OCI-LY1 (cell line): Measurements from ENCODE around the gene DYNC2H1.

ENCODE experiments used
- H2AFZ ChIP-seq: fragments of 200-600 bp; sonication (generic), shearing (Covaris generic); 2 replicates; pipeline ENCODE4 v1.6.0; 2014; ENCODE audit warnings: antibody characterized with exemption, mild to moderate bottlenecking, low read length
- H3F3A ChIP-seq: fragments of 200-600 bp; sonication (generic), shearing (Covaris generic); 2 replicates; pipeline ENCODE4 v1.6.0; 2014; ENCODE audit warnings: mild to moderate bottlenecking, antibody characterized with exemption, low read length, moderate library complexity; ENCODE audit not compliant: insufficient read depth
- H3K27ac ChIP-seq: fragments of 200-600 bp; sonication (generic); 2 replicates; pipeline ENCODE4 v1.5.1; 2014; ENCODE audit warnings: low read length, mixed run types, mild to moderate bottlenecking, low read depth; ENCODE audit not compliant: poor library complexity, severe bottlenecking
- H3K27me3 ChIP-seq: fragments of 200-600 bp; sonication (generic); 2 replicates; pipeline ENCODE4 v1.6.0; 2014; ENCODE audit warnings: antibody characterized with exemption, mild to moderate bottlenecking, low read length, moderate library complexity; ENCODE audit not compliant: insufficient read depth
- H3K36me3 ChIP-seq: fragments of 200-600 bp; sonication (generic); 2 replicates; pipeline ENCODE4 v1.6.1; 2014; ENCODE audit warnings: mild to moderate bottlenecking, antibody characterized with exemption, low read length, moderate library complexity, mixed read lengths; ENCODE audit not compliant: insufficient read depth
- H3K4me1 ChIP-seq: fragments of 200-600 bp; sonication (generic); 2 replicates; pipeline ENCODE4 v1.5.1; 2014; ENCODE audit warnings: mild to moderate bottlenecking, low read length, moderate library complexity; ENCODE audit not compliant: insufficient read depth, severe bottlenecking
- H3K4me2 ChIP-seq: fragments of 200-600 bp; sonication (generic), shearing (Covaris generic); 2 replicates; pipeline ENCODE4 v1.6.1; 2014; ENCODE audit warnings: low read length
- H3K4me3 ChIP-seq: fragments of 200-600 bp; sonication (generic); 2 replicates; pipeline ENCODE4 v1.5.1; 2014; ENCODE audit warnings: low read length, low read depth, mild to moderate bottlenecking, mixed read lengths; ENCODE audit not compliant: poor library complexity, severe bottlenecking
- H3K79me2 ChIP-seq: fragments of 200-600 bp; shearing (Covaris generic); 2 replicates; pipeline ENCODE4 v1.6.1; 2016; ENCODE audit warnings: mixed run types, low read length, mixed read lengths; ENCODE audit not compliant: insufficient read depth
- H3K9ac ChIP-seq: fragments of 200-600 bp; sonication (generic), shearing (Covaris generic); 2 replicates; pipeline ENCODE4 v1.6.1; 2014; ENCODE audit warnings: mild to moderate bottlenecking, low read length, mixed read lengths
- H3K9me2 ChIP-seq: fragments of 200-600 bp; sonication (generic), shearing (Covaris generic); 2 replicates; pipeline ENCODE4 v1.6.1; 2014; ENCODE audit warnings: low read depth, mild to moderate bottlenecking, low read length, mixed read lengths
- H3K9me3 ChIP-seq: fragments of 200-600 bp; shearing (Covaris generic); 2 replicates; pipeline ENCODE4 v1.6.1; 2014; ENCODE audit warnings: low read length, mixed read lengths
- H4K20me1 ChIP-seq: fragments of 200-600 bp; sonication (generic), shearing (Covaris generic); 2 replicates; pipeline ENCODE4 v1.6.0; 2016; ENCODE audit warnings: mild to moderate bottlenecking, low read length; ENCODE audit not compliant: insufficient read depth
- EZH2 ChIP-seq: fragments of 200-600 bp; sonication (generic), shearing (Covaris generic); IDR thresholded peaks from 2 replicates; pipeline ENCODE4 v1.8.0; 2017; ENCODE audit warnings: borderline replicate concordance, mixed run types, mild to moderate bottlenecking, antibody characterized with exemption, low read length, moderate library complexity, mixed read lengths
- TF ChIP-seq, protein P1 (sequence below): fragments of 200-600 bp; sonication (generic), shearing (Covaris generic); IDR thresholded peaks from 2 replicates; pipeline ENCODE4 v1.5.1; 2017; ENCODE audit warnings: mild to moderate bottlenecking, antibody characterized with exemption, low read length, moderate library complexity, mixed read lengths

DYNC2H1 gene

DNA sequence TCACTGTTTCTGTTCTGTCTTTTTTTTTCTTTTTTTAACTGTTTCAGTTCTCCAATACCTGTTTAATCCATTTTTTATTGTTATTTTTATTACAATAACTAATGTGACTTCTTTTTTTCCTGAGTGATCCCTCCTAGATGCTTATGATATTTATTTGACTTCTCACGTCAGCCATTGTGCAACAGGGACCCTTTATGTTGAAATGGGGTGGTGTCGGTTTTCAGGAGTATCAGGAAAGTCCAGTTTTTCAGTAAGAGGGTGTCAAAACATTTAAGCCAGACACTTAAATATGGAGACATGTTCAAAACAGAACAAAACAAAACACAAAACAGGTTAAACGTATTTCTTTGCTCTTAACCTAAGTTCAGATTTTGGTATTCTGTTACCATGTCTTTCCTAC is 418.8 kb downstream of the DYNC2H1 start:
- Histone ChIP-seq H3K36me3 (no peaks in the 10 kb centered on the region), H3K27me3 (no peaks in the 10 kb centered on the region), H3K9me3 (no peaks in the 10 kb centered on the region), H3K4me2 (no peak overlapping the region), H2AFZ (no peak overlapping the region), H3F3A (no peaks in the 10 kb centered on the region), H3K9ac (no peak overlapping the region), H3K79me2 (no peaks in the 10 kb centered on the region), H3K4me3 (no peak overlapping the region), H3K4me1 (no peaks in the 10 kb centered on the region), H4K20me1 (no peaks in the 10 kb centered on the region), H3K27ac (no peak overlapping the region), H3K9me2 (no peaks in the 10 kb centered on the region)
- no peak for TF ChIP-seq EZH2
- TF ChIP-seq, protein P1, sequence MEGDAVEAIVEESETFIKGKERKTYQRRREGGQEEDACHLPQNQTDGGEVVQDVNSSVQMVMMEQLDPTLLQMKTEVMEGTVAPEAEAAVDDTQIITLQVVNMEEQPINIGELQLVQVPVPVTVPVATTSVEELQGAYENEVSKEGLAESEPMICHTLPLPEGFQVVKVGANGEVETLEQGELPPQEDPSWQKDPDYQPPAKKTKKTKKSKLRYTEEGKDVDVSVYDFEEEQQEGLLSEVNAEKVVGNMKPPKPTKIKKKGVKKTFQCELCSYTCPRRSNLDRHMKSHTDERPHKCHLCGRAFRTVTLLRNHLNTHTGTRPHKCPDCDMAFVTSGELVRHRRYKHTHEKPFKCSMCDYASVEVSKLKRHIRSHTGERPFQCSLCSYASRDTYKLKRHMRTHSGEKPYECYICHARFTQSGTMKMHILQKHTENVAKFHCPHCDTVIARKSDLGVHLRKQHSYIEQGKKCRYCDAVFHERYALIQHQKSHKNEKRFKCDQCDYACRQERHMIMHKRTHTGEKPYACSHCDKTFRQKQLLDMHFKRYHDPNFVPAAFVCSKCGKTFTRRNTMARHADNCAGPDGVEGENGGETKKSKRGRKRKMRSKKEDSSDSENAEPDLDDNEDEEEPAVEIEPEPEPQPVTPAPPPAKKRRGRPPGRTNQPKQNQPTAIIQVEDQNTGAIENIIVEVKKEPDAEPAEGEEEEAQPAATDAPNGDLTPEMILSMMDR = no peak

DNA sequence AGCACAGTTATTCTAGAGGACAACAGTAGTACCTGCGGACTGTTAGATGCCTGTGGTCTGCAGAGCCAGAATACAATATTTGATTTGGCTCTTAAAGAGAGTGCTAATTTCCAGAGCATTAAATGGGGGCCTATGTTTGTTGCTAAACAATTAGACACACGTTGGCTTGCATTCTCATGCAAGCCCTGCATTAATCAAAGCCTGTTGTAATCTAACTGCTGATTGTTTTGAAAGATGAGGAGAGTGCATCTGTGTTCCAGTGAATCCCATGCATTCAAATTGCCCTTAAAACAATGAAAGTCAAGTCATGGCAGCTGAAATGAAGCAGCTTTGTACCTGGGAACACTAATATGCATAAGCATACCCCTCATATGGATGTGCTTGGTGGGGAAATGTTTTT is 419.4 kb downstream of the DYNC2H1 start:
- TF ChIP-seq, protein P1 = no peak
- TF ChIP-seq EZH2 = no peak
- Histone ChIP-seq H3K9me2 (no peaks in the 10 kb centered on the region), H3K9me3 (no peaks in the 10 kb centered on the region), H3K4me2 (no peak overlapping the region), H2AFZ (no peak overlapping the region), H3K9ac (no peak overlapping the region), H4K20me1 (no peaks in the 10 kb centered on the region), H3K27me3 (no peaks in the 10 kb centered on the region), H3K79me2 (no peaks in the 10 kb centered on the region), H3K27ac (no peak overlapping the region), H3K36me3 (no peaks in the 10 kb centered on the region), H3K4me1 (no peaks in the 10 kb centered on the region), H3K4me3 (no peak overlapping the region), H3F3A (no peaks in the 10 kb centered on the region)

DNA sequence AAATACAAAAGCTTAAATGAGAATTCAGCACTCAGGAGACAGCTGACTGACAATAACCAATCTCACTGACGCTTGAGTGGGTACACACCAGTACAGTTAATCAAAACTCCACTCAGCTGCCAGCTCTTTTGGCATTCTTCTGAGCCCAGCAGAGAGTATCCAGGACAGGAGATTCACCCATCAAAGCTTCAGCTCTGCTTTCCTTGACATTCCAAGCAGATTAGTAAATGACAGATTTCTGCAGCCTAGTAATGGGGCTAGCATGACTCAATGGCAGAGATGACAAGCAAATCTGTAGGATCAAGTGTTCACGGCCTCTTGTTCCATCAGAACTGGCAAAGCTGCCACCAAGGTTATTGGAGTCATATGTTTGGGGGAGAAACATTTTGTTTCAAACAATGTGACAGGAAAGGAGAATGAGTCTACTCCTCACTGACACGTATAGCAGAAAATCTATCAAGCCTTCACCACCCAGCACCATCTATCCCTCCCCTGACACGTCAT is 420.0 kb downstream of the DYNC2H1 start:
- no peaks in the 10 kb centered on the region for H3K9me3 ChIP-seq
- H4K20me1 ChIP-seq = no peaks in the 10 kb centered on the region
- H3K36me3 ChIP-seq = no peaks in the 10 kb centered on the region
- no peaks in the 10 kb centered on the region for H3K27me3 ChIP-seq
- no peaks in the 10 kb centered on the region for H3K79me2 ChIP-seq
- H3K4me1 ChIP-seq = no peaks in the 10 kb centered on the region
- H3K4me3 ChIP-seq = no peak overlapping the region
- no peak overlapping the region for H3K9ac ChIP-seq
- no peak overlapping the region for H3K4me2 ChIP-seq
- H3K9me2 ChIP-seq = no peaks in the 10 kb centered on the region
- H3F3A ChIP-seq = no peaks in the 10 kb centered on the region
- H3K27ac ChIP-seq = no peak overlapping the region
- TF ChIP-seq EZH2 = no peak
- TF ChIP-seq, protein P1 = no peak
- no peak overlapping the region for H2AFZ ChIP-seq
